ENCODE measurements around the gene HMGXB3. TPM values are rescaled to one million over a fixed set of nuclear protein-coding genes. Genes with fewer than 3 reads are reported as not detected.

HMGXB3 gene
- total and polyA plus RNA-seq, 9 donors = 14.1 to 32.1 (median 28.1) TPM

DNA sequence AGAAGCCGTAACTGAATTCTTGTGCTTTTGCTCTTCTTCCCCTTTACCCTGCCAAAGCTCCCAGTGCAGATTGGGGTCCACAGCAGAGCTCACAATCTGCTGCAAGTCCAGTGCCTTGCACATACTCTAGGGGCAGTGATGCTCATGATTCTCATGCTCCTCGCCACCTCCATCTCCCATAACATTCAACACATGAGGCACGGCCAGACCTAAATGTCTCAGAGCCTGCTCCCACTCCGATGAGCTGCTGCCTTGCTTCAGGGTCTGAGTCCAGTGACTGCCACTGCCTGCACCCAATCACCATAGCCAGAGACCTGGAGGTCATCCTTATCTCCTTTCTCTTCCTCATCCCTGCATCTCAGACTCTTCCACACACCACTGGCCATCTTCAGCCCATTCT, 75.3 kb downstream of the HMGXB3 start:
- 87 to 91% (median 91%) methylated on average over 4 of the region's 4 CpGs for WGBS, 3 donors
- H3K36me3 ChIP-seq = no peaks in the 10 kb centered on the region
- TF ChIP-seq, protein P1, sequence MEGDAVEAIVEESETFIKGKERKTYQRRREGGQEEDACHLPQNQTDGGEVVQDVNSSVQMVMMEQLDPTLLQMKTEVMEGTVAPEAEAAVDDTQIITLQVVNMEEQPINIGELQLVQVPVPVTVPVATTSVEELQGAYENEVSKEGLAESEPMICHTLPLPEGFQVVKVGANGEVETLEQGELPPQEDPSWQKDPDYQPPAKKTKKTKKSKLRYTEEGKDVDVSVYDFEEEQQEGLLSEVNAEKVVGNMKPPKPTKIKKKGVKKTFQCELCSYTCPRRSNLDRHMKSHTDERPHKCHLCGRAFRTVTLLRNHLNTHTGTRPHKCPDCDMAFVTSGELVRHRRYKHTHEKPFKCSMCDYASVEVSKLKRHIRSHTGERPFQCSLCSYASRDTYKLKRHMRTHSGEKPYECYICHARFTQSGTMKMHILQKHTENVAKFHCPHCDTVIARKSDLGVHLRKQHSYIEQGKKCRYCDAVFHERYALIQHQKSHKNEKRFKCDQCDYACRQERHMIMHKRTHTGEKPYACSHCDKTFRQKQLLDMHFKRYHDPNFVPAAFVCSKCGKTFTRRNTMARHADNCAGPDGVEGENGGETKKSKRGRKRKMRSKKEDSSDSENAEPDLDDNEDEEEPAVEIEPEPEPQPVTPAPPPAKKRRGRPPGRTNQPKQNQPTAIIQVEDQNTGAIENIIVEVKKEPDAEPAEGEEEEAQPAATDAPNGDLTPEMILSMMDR (IDR thresholded peaks at IDR 0.05) = no peak
- TF ChIP-seq EP300 (IDR thresholded peaks at IDR 0.05) = no peak
- TF ChIP-seq POLR2A (IDR thresholded peaks at IDR 0.05) = no peak
- no peaks in the 10 kb centered on the region for H3K27me3 ChIP-seq
- H3K4me1 ChIP-seq (ENCODE audit: insufficient read depth) = no peaks in the 10 kb centered on the region
- H3K9me3 ChIP-seq = no peaks in the 10 kb centered on the region
- intact Hi-C loops (cut with DNase I) = no loop called here
- no peak for DNase-seq
- no peak overlapping the region for H3K4me3 ChIP-seq
- H3K27ac ChIP-seq = no peak overlapping the region

DNA sequence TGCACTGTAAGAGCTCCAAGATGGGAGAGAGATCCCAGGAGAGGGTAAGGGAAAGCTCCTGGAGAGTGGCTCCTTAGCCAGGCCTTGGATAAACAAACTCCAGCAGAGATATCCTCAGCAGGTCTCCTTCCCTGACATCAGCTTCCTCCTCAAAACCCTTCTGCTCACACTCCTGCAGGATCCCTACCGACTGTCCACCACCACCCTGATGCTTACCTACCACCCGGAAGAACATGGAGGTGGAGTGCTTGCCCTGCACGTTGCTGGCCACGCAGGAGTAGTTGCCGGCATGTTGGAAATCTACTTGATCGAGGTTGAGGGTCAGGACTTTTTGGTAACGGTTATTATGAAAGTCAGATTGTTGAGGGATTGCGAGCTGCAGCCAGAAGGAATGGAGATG, 76.5 kb downstream of the HMGXB3 start:
- no peak overlapping the region for H3K4me3 ChIP-seq
- no peaks in the 10 kb centered on the region for H3K36me3 ChIP-seq
- H3K27ac ChIP-seq = no peak overlapping the region
- DNase-seq = no peak
- H3K27me3 ChIP-seq = no peaks in the 10 kb centered on the region
- 86 to 91% (median 87%) methylated on average over 8 of the region's 8 CpGs for WGBS, 3 donors
- no peak for TF ChIP-seq EP300 (IDR thresholded peaks at IDR 0.05)
- TF ChIP-seq, protein P1 (IDR thresholded peaks at IDR 0.05) = no peak
- TF ChIP-seq POLR2A (IDR thresholded peaks at IDR 0.05) = no peak
- no peaks in the 10 kb centered on the region for H3K9me3 ChIP-seq
- intact Hi-C loops (cut with DNase I) = no loop called here
- H3K4me1 ChIP-seq (ENCODE audit: insufficient read depth) = no peaks in the 10 kb centered on the region

DNA sequence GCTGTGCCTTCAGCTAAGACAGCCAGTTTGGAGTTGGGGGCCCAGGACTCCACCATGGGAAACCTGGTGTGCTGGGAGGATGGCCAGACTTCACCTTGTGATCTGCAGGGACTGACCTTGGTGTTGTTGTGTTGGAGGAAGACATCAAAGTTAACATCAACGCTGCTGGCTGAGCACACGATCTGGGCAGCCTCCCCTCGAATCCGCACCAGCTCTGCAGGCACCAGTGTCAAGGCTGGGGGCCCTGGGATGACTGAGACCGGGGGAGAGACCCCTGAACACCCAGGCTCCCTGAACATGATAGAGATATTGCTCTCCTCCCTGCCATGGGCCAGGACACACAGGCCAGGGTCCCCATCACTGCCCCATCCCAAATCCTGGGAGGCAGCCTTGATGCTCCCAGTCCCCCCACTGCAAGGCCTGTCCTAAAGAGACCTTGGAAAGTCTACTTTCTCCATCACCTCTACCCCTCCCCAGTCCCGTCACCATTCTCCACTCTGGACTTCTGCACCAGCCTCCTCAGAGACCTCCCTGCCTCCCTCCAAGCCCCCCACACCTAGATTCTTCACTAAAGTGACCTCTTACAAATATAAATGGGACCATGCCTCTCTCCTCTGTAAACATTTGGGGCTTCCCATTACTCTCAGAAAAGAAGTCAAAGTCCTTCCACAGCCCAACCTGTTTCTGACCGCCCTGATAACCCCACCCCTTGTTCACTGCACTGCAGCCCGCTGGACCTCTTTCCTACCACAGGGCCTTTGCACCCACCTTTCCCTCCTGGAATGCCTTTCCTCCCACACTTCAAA, 77.7 kb downstream of the HMGXB3 start:
- TF ChIP-seq EP300 (IDR thresholded peaks at IDR 0.05) (no peak), POLR2A (IDR thresholded peaks at IDR 0.05) (no peak)
- TF ChIP-seq, protein P1 (IDR thresholded peaks at IDR 0.05) = no peak
- intact Hi-C loops (cut with DNase I) = no loop called here
- H3K27me3 ChIP-seq = no peaks in the 10 kb centered on the region
- H3K27ac ChIP-seq = no peak overlapping the region
- DNase-seq = no peak
- WGBS, 3 donors = 79 to 88% (median 86%) methylated on average over 8 of the region's 8 CpGs
- no peaks in the 10 kb centered on the region for H3K4me1 ChIP-seq (ENCODE audit: insufficient read depth)
- H3K36me3 ChIP-seq = no peaks in the 10 kb centered on the region
- no peak overlapping the region for H3K4me3 ChIP-seq
- no peaks in the 10 kb centered on the region for H3K9me3 ChIP-seq

DNA sequence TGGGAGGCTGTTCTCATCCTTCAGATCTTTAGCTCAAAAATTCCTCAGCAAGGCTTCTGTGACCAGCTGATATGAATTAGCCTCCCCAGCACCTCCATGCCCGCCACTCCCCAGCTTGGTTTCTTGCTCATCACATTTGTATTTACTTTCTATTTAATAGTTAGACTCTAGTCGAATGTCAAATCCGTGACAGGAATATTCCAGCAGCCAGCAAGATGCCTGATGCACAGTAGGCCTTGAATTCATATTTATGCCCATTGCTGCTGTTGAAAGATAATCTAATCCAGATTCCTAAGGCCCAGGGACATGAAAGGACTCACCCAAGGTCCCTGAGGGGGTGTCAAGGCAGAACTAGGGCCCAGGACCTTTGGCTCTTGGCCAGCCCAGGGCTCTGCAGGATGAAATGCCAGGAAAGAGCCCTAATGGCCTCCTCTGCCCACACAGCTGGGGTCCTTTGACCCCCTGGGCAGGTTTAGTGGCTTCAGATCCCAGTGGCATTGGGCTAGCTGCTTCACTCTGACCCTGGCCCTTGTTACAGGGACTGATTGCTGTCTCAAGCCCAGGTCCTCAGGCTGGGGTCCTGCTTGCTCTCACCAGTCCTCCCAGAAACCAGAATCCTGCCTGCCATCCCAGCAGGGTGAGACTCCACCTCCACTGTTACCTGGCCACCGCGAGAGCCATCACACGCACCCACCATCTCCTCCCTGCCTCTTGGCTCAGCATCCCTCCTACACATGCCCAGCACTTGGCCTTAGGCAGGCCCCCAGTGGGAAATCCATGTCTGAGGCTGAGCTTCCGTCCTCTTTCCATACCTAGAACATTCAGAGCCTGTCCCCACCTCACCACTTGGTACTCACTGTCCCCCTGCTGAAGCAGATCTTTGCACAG, 78.5 kb downstream of the HMGXB3 start:
- Histone ChIP-seq H3K4me3 (no peak overlapping the region), H3K36me3 (no peaks in the 10 kb centered on the region), H3K27me3 (no peaks in the 10 kb centered on the region), H3K27ac (no peak overlapping the region), H3K9me3 (no peaks in the 10 kb centered on the region), H3K4me1 (ENCODE audit: insufficient read depth) (no peaks in the 10 kb centered on the region)
- TF ChIP-seq, protein P1 (IDR thresholded peaks at IDR 0.05) = no peak
- TF ChIP-seq POLR2A (IDR thresholded peaks at IDR 0.05) = no peak
- no peak for TF ChIP-seq EP300 (IDR thresholded peaks at IDR 0.05)
- intact Hi-C loops (cut with DNase I) = no loop called here
- 90 to 91% (median 90%) methylated on average over 7 of the region's 7 CpGs for WGBS, 3 donors
- peak in 1 of 5 donors; percentile 25 for DNase-seq

All from ovary (tissue), 9 donors.